Measurements from ENCODE around the gene DRD1. TPM values are rescaled to one million over a fixed set of nuclear protein-coding genes. Genes with fewer than 3 reads are reported as not detected.

The DRD1 gene
- total RNA-seq, 3 donors from 2014 or later: 0.09 TPM; not detected in 2

GRCh38 chr5:175467983-175468690, 24.2 kb upstream of the DRD1 start:
- no peak for DNase-seq
- Histone ChIP-seq H3K36me3 (ENCODE audit: low read depth) (no peaks in the 10 kb centered on the region), H3K4me3 (no peak overlapping the region), H3K4me1 (ENCODE audit: low read depth) (no peaks in the 10 kb centered on the region), H3K9me3 (no peaks in the 10 kb centered on the region)
- ATAC-seq: no peak
- TF ChIP-seq CTCF (IDR thresholded peaks at IDR 0.05): no peak
- intact Hi-C loops (cut with DNase I, micrococcal nuclease): no loop called here

GRCh38 chr5:175466700-175467318, 22.8 kb upstream of the DRD1 start:
- ATAC-seq: no peak
- intact Hi-C loops (cut with DNase I, micrococcal nuclease): no loop called here
- H3K36me3 ChIP-seq (ENCODE audit: low read depth): no peaks in the 10 kb centered on the region

GRCh38 chr5:175465282-175465681, 21.3 kb upstream of the DRD1 start:
- no peak for ATAC-seq
- DNase-seq: no peak
- Histone ChIP-seq H3K4me3 (no peak overlapping the region), H3K36me3 (ENCODE audit: low read depth) (no peaks in the 10 kb centered on the region), H3K9me3 (no peaks in the 10 kb centered on the region), H3K4me1 (ENCODE audit: low read depth) (no peaks in the 10 kb centered on the region)
- intact Hi-C loops (cut with DNase I, micrococcal nuclease): no loop called here
- TF ChIP-seq CTCF (IDR thresholded peaks at IDR 0.05): no peak

More at GRCh38 chr5:175466700-175467318, 22.8 kb upstream of the DRD1 start:
- Histone ChIP-seq H3K4me1 (ENCODE audit: low read depth) (no peaks in the 10 kb centered on the region), H3K9me3 (no peaks in the 10 kb centered on the region), H3K4me3 (no peak overlapping the region)
- DNase-seq: no peak
- no peak for TF ChIP-seq CTCF (IDR thresholded peaks at IDR 0.05)

GRCh38 chr5:175464942-175465233, 20.9 kb upstream of the DRD1 start:
- DNase-seq (no peak), ATAC-seq (no peak)
- Histone ChIP-seq H3K4me3 (no peak overlapping the region), H3K36me3 (ENCODE audit: low read depth) (no peaks in the 10 kb centered on the region), H3K9me3 (no peaks in the 10 kb centered on the region), H3K4me1 (ENCODE audit: low read depth) (no peaks in the 10 kb centered on the region)
- TF ChIP-seq CTCF (IDR thresholded peaks at IDR 0.05): no peak
- intact Hi-C loops (cut with DNase I, micrococcal nuclease): no loop called here

- H3K4me1 ChIP-seq (ENCODE audit: low read depth): no peaks in the 10 kb centered on the region
- no peak overlapping the region for H3K4me3 ChIP-seq
- ATAC-seq (peak; percentile 90), DNase-seq (peak in 2 of 3 donors; percentile 32 to 74)
- TF ChIP-seq CTCF (IDR thresholded peaks at IDR 0.05): peak; percentile 44
- intact Hi-C loops (cut with DNase I, micrococcal nuclease): no loop called here
- H3K36me3 ChIP-seq (ENCODE audit: low read depth): no peaks in the 10 kb centered on the region
- no peaks in the 10 kb centered on the region for H3K9me3 ChIP-seq
Measured at GRCh38 chr5:175464074-175464941, 20.3 kb upstream of the DRD1 start.

Data from mucosa of descending colon (tissue), 3 donors.